Liver (tissue), 9 donors: ENCODE measurements around the gene PLXNA3. TPM values are rescaled to one million over a fixed set of nuclear protein-coding genes. Genes with fewer than 3 reads are reported as not detected.

Source experiments
- DNase-seq: peaks from one replicate; pipeline ENCODE4 v3.0.0-alpha.2; 2017; ENCODE audit warnings: low spot score
- H3K27ac ChIP-seq, 2 donors: one replicate each; pipeline ENCODE4 v1.7.0; 2013; ENCODE audit warnings: inconsistent platforms in 2 of 2, low read length in 2 of 2, control low read depth in 1 of 2, low read depth in 1 of 2, mild to moderate bottlenecking in 1 of 2
- H3K27me3 ChIP-seq, 4 donors: one replicate each; pipeline versions ENCODE4 v1.6.1 to v1.7.0; 2013; ENCODE audit warnings: low read length in 3 of 4, inconsistent platforms in 1 of 4, mild to moderate bottlenecking in 1 of 4, moderate library complexity in 1 of 4; ENCODE audit not compliant: control insufficient read depth in 4 of 4, insufficient read depth in 4 of 4
- H3K36me3 ChIP-seq, 4 donors: one replicate each; pipeline versions ENCODE4 v1.6.1 to v1.7.0; 2013; ENCODE audit warnings: low read length in 3 of 4, mild to moderate bottlenecking in 3 of 4, low read depth in 1 of 4, moderate library complexity in 1 of 4; ENCODE audit not compliant: control insufficient read depth in 4 of 4, insufficient read depth in 3 of 4
- H3K4me1 ChIP-seq, 4 donors: one replicate each; pipeline versions ENCODE4 v1.6.1 to v1.7.0; 2013; ENCODE audit warnings: low read length in 3 of 4, mild to moderate bottlenecking in 3 of 4, moderate library complexity in 1 of 4; ENCODE audit not compliant: control insufficient read depth in 4 of 4, insufficient read depth in 4 of 4
- H3K4me3 ChIP-seq, 3 donors: one replicate each; pipeline versions ENCODE4 v1.6.1 to v1.7.0; 2013; ENCODE audit warnings: low read length in 3 of 3, control low read depth in 1 of 3, low read depth in 1 of 3, mild to moderate bottlenecking in 1 of 3
- H3K9ac ChIP-seq, 2 donors: one replicate each; pipeline ENCODE4 v1.7.0; 2013; ENCODE audit warnings: low read length in 2 of 2, mild to moderate bottlenecking in 2 of 2, moderate library complexity in 2 of 2, control low read depth in 1 of 2, low read depth in 1 of 2
- H3K9me3 ChIP-seq, 4 donors: one replicate each; pipeline versions ENCODE4 v1.6.1 to v1.7.0; 2013; ENCODE audit warnings: low read length in 3 of 4; ENCODE audit not compliant: control insufficient read depth in 4 of 4
- ATF3 ChIP-seq: IDR thresholded peaks from 2 replicates; pipeline ENCODE4 v1.6.1; 2016; ENCODE audit warnings: antibody characterized with exemption
- CTCF ChIP-seq: fragments of 150-350 bp; IDR thresholded peaks from 2 replicates; pipeline ENCODE4 v1.5.1; 2017; ENCODE audit warnings: improper control_type of control experiment, low read depth, low read length; ENCODE audit not compliant: missing input control
- EGR1 ChIP-seq, 2 donors: IDR thresholded peaks; 2 replicates each; pipeline ENCODE4 v1.6.1; 2016 to 2018; ENCODE audit warnings: antibody characterized with exemption in 2 of 2, low read depth in 2 of 2
- FOXA1 ChIP-seq: IDR thresholded peaks from 2 replicates; pipeline ENCODE4 v1.6.1; 2016; ENCODE audit warnings: antibody characterized with exemption
- FOXA2 ChIP-seq: IDR thresholded peaks from 2 replicates; pipeline ENCODE4 v1.6.1; 2016; ENCODE audit warnings: antibody characterized with exemption
- GABPA ChIP-seq, 2 donors: IDR thresholded peaks in 1 of 2; conservative IDR thresholded peaks in 1 of 2; 2 replicates each; pipeline ENCODE4 v1.6.1; 2016; ENCODE audit warnings: antibody characterized with exemption in 2 of 2, mild to moderate bottlenecking in 1 of 2, moderate library complexity in 1 of 2
- HNF4A ChIP-seq, 2 donors: conservative IDR thresholded peaks; 2 replicates each; pipeline ENCODE4 v1.6.1; 2016; ENCODE audit warnings: antibody characterized with exemption in 2 of 2, mild to moderate bottlenecking in 2 of 2
- HNF4G ChIP-seq: IDR thresholded peaks from 2 replicates; pipeline ENCODE4 v1.6.1; 2016; ENCODE audit warnings: antibody characterized with exemption
- JUND ChIP-seq, 2 donors: IDR thresholded peaks; 2 replicates each; pipeline ENCODE4 v1.6.1; 2016; ENCODE audit warnings: antibody characterized with exemption in 2 of 2
- MAX ChIP-seq: IDR thresholded peaks from 2 replicates; pipeline ENCODE4 v1.6.1; 2016; ENCODE audit warnings: antibody characterized with exemption
- NR2F2 ChIP-seq: IDR thresholded peaks from 2 replicates; pipeline ENCODE4 v1.6.1; 2016; ENCODE audit warnings: antibody characterized with exemption
- RAD21 ChIP-seq, 2 donors: IDR thresholded peaks; 2 replicates each; pipeline ENCODE4 v1.6.1; 2016; ENCODE audit warnings: antibody characterized with exemption in 2 of 2, mild to moderate bottlenecking in 2 of 2
- REST ChIP-seq: IDR thresholded peaks from 2 replicates; pipeline ENCODE4 v1.6.1; 2016; ENCODE audit warnings: antibody characterized with exemption, mild to moderate bottlenecking
- RXRA ChIP-seq, 2 donors: IDR thresholded peaks; 2 replicates each; pipeline ENCODE4 v1.6.1; 2017 to 2018; ENCODE audit warnings: antibody characterized with exemption in 2 of 2, mild to moderate bottlenecking in 1 of 2
- SP1 ChIP-seq: IDR thresholded peaks from 2 replicates; pipeline ENCODE4 v1.6.1; 2018; ENCODE audit warnings: antibody characterized with exemption, mild to moderate bottlenecking
- TAF1 ChIP-seq: conservative IDR thresholded peaks from 2 replicates; pipeline ENCODE4 v1.6.1; 2016; ENCODE audit warnings: antibody characterized with exemption, mild to moderate bottlenecking
- YY1 ChIP-seq: IDR thresholded peaks from 2 replicates; pipeline ENCODE4 v1.6.1; 2016; ENCODE audit warnings: antibody characterized with exemption, mild to moderate bottlenecking
- ZBTB33 ChIP-seq: IDR thresholded peaks from 2 replicates; pipeline ENCODE4 v1.6.1; 2016; ENCODE audit warnings: antibody characterized with exemption
- WGBS: extraction: QIAGEN DNeasy Blood & Tissue Kit; methylation state at CpG from one replicate; pipeline ENCODE4 v1.1.7; 2013; 5-methylcytosine and 5-hydroxymethylcytosine counted together
- polyA plus RNA-seq, 2 donors: library from polyadenylated mRNA; stranded (reverse) in 1 of 2; unstranded in 1 of 2; fragments of 200-250 nt in 1 of 2; fragments of >200 nt in 1 of 2; fragmentation: Nextera tagmentation in 1 of 2; extraction: Ambion mirVana in 1 of 2; gene quantifications; one replicate each; pipeline versions ENCODE4 v1.2.1 to v1.2.3, GENCODE V29; 2013 to 2015
- total RNA-seq, 2 donors: library from RNA; depleted of rRNA; stranded (reverse); fragments of >200 nt; gene quantifications; one replicate each; pipeline ENCODE4 v1.2.3, GENCODE V29; 2014
- donor health status: healthy.
- donor health status: healthy.
- donor health status: healthy.
- donor health status: healthy.
- donor health status: healthy.

Gene PLXNA3
- total and polyA plus RNA-seq, 4 donors = 1.1 to 1.7 (median 1.5) TPM

- 96% methylated on average over 8 of the region's 8 CpGs for WGBS
- Histone ChIP-seq H3K27me3 (no peaks in the 10 kb centered on the region), H3K4me1 (peaks cover 0 to 3% (median 1%) of the 10 kb centered on the region in 4 donors), H3K9me3 (no peaks in the 10 kb centered on the region), H3K27ac (no peak overlapping the region), H3K4me3 (no peak overlapping the region), H3K9ac (no peak overlapping the region), H3K36me3 (no peaks in the 10 kb centered on the region)
- DNase-seq = no peak
- TF ChIP-seq SP1 (no peak), ATF3 (no peak), RAD21 (IDR thresholded peaks at IDR 0.05) (no peak), TAF1 (no peak), EGR1 (IDR thresholded peaks at IDR 0.05; ENCODE audit: low read depth in 2 of 2) (no peak), HNF4A (conservative IDR thresholded peaks at IDR 0.05) (no peak), ZBTB33 (no peak), HNF4G (no peak), FOXA1 (no peak), REST (no peak), RXRA (IDR thresholded peaks at IDR 0.05) (no peak), MAX (no peak), YY1 (no peak), CTCF (no peak), JUND (IDR thresholded peaks at IDR 0.05) (no peak), FOXA2 (no peak), GABPA (IDR thresholded peaks at IDR 0.05 in 1 of 2, conservative IDR thresholded peaks at IDR 0.05 in 1 of 2) (no peak), NR2F2 (no peak)
Measured at GRCh38 chrX:154476821-154477220, 18.7 kb downstream of the PLXNA3 start.
